Measurements from ENCODE around the gene DMD.
"Not testable (repeated sequence)": the region's sequence is repeated elsewhere in the genome, so short reads cannot be mapped to it uniquely, and the experiment has no call there.

Gene DMD

GRCh38 chrX:32269866-32270265, 941.5 kb downstream of the DMD start:
- H3K4me3 Mint-ChIP-seq, result no peak overlapping the region
- H3K27me3 Mint-ChIP-seq, result no peaks in the 10 kb centered on the region
- H3K36me3 Mint-ChIP-seq, result no peaks in the 10 kb centered on the region
- H3K9me3 Mint-ChIP-seq, result peaks cover 5% of the 10 kb centered on the region
- DNase-seq, result no peak
- no peak overlapping the region for H3K27ac Mint-ChIP-seq
- CTCF ChIA-PET, result no interaction called here
- no peaks in the 10 kb centered on the region for H3K4me1 Mint-ChIP-seq

DNA sequence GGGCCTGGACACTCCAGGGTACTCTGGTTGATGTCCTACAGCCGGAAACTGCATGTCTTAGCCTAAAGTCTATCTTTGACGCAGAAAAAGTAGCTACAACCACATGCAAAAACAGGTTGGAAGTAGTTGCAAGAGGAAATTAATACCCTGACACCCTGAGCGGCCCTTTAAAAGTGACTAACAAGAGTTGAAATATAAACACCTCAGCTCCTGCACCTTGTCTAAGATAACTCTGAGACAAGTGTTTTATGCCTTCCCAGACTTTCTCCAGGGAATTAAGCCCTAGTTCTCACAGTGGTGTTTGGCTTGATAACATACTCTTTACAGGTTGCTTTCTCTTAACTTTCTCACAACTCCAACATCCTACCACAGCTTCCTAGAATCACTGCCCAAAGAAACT, 943.1 kb downstream of the DMD start:
- H3K27ac Mint-ChIP-seq, result no peak overlapping the region
- CTCF ChIA-PET, result no interaction called here

GRCh38 chrX:32267796-32268195, 943.6 kb downstream of the DMD start:
- DNase-seq, result no peak
- Mint-ChIP-seq H3K36me3 (no peaks in the 10 kb centered on the region), H3K9me3 (peaks cover 14% of the 10 kb centered on the region), H3K27ac (no peak overlapping the region), H3K4me1 (no peaks in the 10 kb centered on the region), H3K27me3 (no peaks in the 10 kb centered on the region), H3K4me3 (no peak overlapping the region)
- CTCF ChIA-PET, result no interaction called here

More for the DNA sequence above, 943.1 kb downstream of the DMD start:
- Mint-ChIP-seq H3K4me3 (no peak overlapping the region), H3K27me3 (no peaks in the 10 kb centered on the region), H3K4me1 (no peaks in the 10 kb centered on the region), H3K9me3 (peaks cover 12% of the 10 kb centered on the region), H3K36me3 (no peaks in the 10 kb centered on the region)
- DNase-seq, result no peak

GRCh38 chrX:32246675-32247074, 964.7 kb downstream of the DMD start:
- H3K27ac Mint-ChIP-seq, H3K4me3 Mint-ChIP-seq, H3K9me3 Mint-ChIP-seq, H3K36me3 Mint-ChIP-seq, CTCF ChIA-PET, DNase-seq, H3K4me1 Mint-ChIP-seq, H3K27me3 Mint-ChIP-seq: not testable (repeated sequence)

DNA sequence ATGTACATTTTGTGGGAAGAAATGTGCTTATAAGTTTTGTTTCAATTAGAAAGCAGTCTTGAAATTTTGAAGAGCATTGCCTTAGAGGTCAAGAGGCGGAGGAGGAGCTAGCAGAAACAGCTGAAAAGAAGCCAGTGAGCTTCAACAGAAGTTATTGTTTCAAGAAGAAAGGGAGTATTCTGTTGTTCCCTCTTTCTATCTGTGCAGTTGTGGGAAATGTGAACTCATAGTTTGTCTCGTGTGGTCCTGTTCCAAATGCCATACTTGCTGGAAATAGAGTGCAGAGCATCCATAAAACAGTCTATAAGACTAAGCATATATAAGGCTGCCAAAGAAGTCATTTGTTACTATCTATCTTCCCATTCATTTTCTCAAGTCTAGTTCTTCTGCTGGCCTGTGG, 1015.7 kb downstream of the DMD start:
- Mint-ChIP-seq H3K27ac (no peak overlapping the region), H3K4me1 (no peaks in the 10 kb centered on the region)
- no peak for DNase-seq

DNA sequence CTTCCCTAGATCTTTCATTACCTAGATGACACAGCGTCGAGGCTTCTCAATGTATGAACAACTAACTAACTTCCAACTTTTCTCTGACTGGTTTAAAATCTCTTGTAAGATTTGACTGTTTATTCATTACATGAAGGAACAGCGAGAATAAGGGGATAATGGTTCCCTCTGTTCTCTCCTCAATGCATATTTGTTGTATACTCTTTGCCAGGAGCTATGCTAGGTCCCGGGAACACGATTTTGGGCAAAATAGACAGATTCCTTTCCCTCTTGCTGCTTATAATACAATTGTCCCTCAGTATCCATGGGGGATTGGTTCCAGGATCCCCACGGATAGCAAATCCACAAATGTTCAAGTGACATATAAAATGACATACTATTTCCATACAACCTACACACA, 1020.0 kb downstream of the DMD start:
- CTCF ChIA-PET, result no interaction called here
- no peak overlapping the region for H3K27ac Mint-ChIP-seq
- H3K9me3 Mint-ChIP-seq, result no peaks in the 10 kb centered on the region
- no peaks in the 10 kb centered on the region for H3K36me3 Mint-ChIP-seq
- H3K27me3 Mint-ChIP-seq, result no peaks in the 10 kb centered on the region
- no peak overlapping the region for H3K4me3 Mint-ChIP-seq
- H3K4me1 Mint-ChIP-seq, result no peaks in the 10 kb centered on the region
- no peak for DNase-seq

More for the DNA sequence above, 1015.7 kb downstream of the DMD start:
- H3K4me3 Mint-ChIP-seq, result no peak overlapping the region
- H3K9me3 Mint-ChIP-seq, result no peaks in the 10 kb centered on the region
- no peaks in the 10 kb centered on the region for H3K27me3 Mint-ChIP-seq
- H3K36me3 Mint-ChIP-seq, result no peaks in the 10 kb centered on the region
- CTCF ChIA-PET, result no interaction called here

DNA sequence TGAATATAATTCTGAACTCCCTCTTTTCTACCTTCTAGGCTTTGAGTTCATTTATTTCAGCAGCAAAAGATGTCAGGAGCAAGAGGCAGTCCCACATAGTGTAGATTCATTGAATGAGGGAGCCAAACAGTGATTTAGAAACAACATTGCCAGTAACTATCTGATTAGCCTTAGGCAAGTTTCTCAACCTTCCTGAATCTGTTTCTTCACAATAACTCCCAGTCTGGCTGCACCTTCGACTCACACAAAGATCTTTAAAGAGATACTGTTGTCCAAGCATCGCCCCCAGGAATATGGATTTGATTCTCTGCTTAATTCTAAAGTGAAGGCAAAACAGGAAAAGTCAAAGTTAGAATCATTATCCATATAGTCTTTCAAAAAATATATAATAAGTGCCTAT, 1026.2 kb downstream of the DMD start:
- Mint-ChIP-seq H3K9me3 (peaks cover 2% of the 10 kb centered on the region), H3K36me3 (no peaks in the 10 kb centered on the region), H3K4me3 (no peak overlapping the region), H3K4me1 (no peaks in the 10 kb centered on the region), H3K27me3 (no peaks in the 10 kb centered on the region), H3K27ac (no peak overlapping the region)
- CTCF ChIA-PET, result no interaction called here
- no peak for DNase-seq

- H3K9me3 Mint-ChIP-seq, result peaks cover 2% of the 10 kb centered on the region
- CTCF ChIA-PET, result no interaction called here
- no peaks in the 10 kb centered on the region for H3K36me3 Mint-ChIP-seq
- no peak overlapping the region for H3K27ac Mint-ChIP-seq
- no peak overlapping the region for H3K4me3 Mint-ChIP-seq
- no peaks in the 10 kb centered on the region for H3K27me3 Mint-ChIP-seq
- no peak for DNase-seq
- no peaks in the 10 kb centered on the region for H3K4me1 Mint-ChIP-seq
Observed at GRCh38 chrX:32183066-32183465, 1028.3 kb downstream of the DMD start.

- Mint-ChIP-seq H3K36me3 (no peaks in the 10 kb centered on the region), H3K4me1 (no peaks in the 10 kb centered on the region), H3K9me3 (peaks cover 5% of the 10 kb centered on the region), H3K27me3 (no peaks in the 10 kb centered on the region), H3K4me3 (no peak overlapping the region), H3K27ac (no peak overlapping the region)
- no peak for DNase-seq
- CTCF ChIA-PET, result no interaction called here
Observed at GRCh38 chrX:32176510-32176909, 1034.8 kb downstream of the DMD start.

DNA sequence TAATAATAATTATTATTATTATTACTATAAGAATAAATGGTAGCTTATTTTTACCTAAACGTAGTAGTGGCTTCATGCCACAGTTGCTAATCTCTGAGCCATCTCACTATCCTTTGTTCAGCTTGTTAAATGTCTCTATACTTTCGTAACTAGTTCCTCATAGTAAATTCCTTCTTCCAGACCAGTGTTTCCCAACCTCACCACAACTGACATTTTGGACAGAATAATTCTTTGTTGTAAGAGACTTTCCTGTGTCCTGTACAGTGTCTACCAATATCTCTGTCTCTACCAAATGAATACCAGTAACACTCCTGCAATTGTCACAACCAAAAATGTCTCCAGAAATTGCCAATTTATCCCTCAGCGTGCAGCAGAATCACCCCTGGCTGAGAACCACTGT, 1040.9 kb downstream of the DMD start:
- H3K27me3 Mint-ChIP-seq, result no peaks in the 10 kb centered on the region
- H3K4me1 Mint-ChIP-seq, result no peaks in the 10 kb centered on the region
- DNase-seq, result no peak
- CTCF ChIA-PET, result no interaction called here
- H3K9me3 Mint-ChIP-seq, result peaks cover 2% of the 10 kb centered on the region
- H3K27ac Mint-ChIP-seq, result no peak overlapping the region
- H3K36me3 Mint-ChIP-seq, result no peaks in the 10 kb centered on the region
- no peak overlapping the region for H3K4me3 Mint-ChIP-seq

DNA sequence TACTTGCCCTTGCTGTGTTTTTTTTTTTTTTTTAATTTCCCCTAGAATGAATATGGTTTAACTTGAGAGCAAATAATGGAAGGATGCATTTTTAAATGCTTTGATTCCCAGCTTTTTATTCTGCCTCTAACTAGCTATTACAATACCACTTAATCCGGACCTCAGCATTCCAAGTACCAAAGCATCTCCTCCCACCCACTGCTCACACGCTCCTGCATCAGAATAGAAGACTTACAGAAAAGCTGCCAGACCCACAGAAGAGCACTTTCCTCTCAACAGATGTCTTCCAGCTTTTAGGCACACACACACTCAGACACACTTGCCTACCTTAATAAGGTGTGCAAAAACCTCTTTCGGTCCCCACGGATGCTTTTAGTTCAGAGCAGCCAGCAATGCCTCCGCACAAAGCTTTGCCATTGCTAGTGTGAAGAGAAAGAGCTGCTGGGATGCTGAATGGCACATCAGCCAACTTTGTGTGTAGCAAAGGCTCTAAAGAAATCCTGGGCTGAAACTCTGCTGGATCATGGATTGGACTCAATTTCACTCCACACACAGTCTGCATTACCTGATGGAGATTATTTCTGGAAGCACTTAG, 1056.2 kb downstream of the DMD start:
- Mint-ChIP-seq H3K27me3 (no peaks in the 10 kb centered on the region), H3K4me1 (no peaks in the 10 kb centered on the region), H3K27ac (no peak overlapping the region), H3K4me3 (no peak overlapping the region), H3K9me3 (peaks cover 4% of the 10 kb centered on the region), H3K36me3 (no peaks in the 10 kb centered on the region)
- CTCF ChIA-PET, result no interaction called here
- DNase-seq, result no peak

DNA sequence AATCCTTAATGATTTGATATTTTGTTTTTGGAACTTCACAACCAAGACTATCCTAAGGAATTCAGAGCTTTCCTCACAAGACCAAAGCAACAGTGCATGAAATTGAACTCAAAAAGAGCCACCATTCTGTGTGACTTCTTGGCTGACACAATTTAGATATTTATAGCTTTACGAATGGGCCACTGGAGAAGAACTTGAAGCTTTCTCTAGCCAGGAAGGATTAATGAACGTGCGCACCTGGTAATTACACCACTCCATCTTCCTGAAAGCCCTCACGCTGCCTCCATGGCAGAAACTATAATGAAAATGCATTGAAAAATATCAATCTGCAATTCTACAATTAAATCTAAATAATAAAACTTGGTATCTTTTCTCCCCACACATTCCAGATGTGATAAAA, 1057.8 kb downstream of the DMD start:
- Mint-ChIP-seq H3K4me3 (no peak overlapping the region), H3K4me1 (no peaks in the 10 kb centered on the region), H3K9me3 (no peaks in the 10 kb centered on the region), H3K27me3 (no peaks in the 10 kb centered on the region), H3K36me3 (no peaks in the 10 kb centered on the region), H3K27ac (no peak overlapping the region)
- DNase-seq, result no peak
- CTCF ChIA-PET, result no interaction called here

DNA sequence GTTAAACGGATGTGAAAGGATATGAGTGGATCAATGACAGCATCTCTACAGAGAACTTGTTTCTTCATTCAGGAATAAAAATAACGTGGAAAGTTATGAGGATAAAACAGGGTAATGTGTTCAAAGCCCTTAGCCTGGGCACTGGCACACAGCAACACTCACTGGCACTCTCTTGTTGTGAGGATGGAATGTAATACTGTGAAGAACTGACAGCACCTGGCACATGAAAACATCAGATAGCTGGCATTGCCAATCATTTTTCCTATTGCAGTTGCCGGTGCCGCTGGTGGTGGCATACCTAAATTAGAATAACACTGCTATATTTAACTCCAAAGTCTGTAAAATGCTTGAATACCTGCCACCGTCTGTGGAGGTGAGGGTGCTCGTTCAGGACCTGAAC, 1061.2 kb downstream of the DMD start:
- Mint-ChIP-seq H3K27ac (no peak overlapping the region), H3K4me3 (no peak overlapping the region), H3K36me3 (no peaks in the 10 kb centered on the region), H3K4me1 (no peaks in the 10 kb centered on the region), H3K27me3 (no peaks in the 10 kb centered on the region), H3K9me3 (no peaks in the 10 kb centered on the region)
- CTCF ChIA-PET, result no interaction called here
- DNase-seq, result no peak

DNA sequence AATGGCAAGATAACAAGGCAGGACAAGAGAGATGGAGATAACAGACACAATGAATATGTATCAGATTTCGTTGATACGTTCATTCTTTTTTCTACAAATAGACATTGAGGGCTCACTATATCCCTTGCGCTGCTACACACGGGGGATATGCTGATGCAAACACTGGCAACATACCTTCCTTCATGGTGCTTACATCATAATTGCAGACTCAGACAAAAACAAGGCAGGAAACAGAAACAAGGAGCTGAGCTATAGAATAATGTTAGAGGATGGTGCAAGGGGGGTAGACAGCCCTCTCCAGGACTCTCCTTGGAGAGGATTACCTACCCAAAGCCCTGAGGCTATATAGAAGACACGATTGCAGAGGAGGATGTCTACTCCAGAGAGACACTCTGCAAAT, 1069.5 kb downstream of the DMD start:
- H3K27me3 Mint-ChIP-seq, result no peaks in the 10 kb centered on the region
- CTCF ChIA-PET, result no interaction called here
- no peak overlapping the region for H3K4me3 Mint-ChIP-seq
- no peak for DNase-seq
- H3K27ac Mint-ChIP-seq, result no peak overlapping the region
- H3K4me1 Mint-ChIP-seq, result no peaks in the 10 kb centered on the region
- H3K36me3 Mint-ChIP-seq, result no peaks in the 10 kb centered on the region
- no peaks in the 10 kb centered on the region for H3K9me3 Mint-ChIP-seq

DNA sequence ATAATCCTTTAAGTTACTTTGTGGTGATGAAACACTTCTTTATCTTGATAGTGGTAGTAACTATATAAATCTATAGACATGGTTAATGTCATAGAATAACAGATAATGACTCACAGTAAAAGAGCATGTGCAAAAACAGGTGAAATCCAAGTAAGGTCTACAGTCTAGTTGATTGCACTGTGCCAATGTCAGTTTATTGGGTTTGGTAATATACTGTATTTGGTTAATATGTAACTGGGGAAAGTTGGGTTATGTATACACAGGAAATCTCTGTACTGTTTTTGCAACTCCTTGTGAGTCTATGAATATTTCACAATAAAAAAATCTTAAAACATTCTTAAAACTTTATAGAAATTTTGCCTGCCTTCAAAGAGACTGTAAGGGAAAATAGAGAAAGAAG, 1071.9 kb downstream of the DMD start:
- no peaks in the 10 kb centered on the region for H3K27me3 Mint-ChIP-seq
- no peaks in the 10 kb centered on the region for H3K9me3 Mint-ChIP-seq
- H3K4me1 Mint-ChIP-seq, result no peaks in the 10 kb centered on the region
- CTCF ChIA-PET, result no interaction called here
- no peaks in the 10 kb centered on the region for H3K36me3 Mint-ChIP-seq
- H3K4me3 Mint-ChIP-seq, result no peak overlapping the region
- no peak overlapping the region for H3K27ac Mint-ChIP-seq
- no peak for DNase-seq

- Mint-ChIP-seq H3K27ac (no peak overlapping the region), H3K9me3 (peaks cover 4% of the 10 kb centered on the region), H3K36me3 (no peaks in the 10 kb centered on the region), H3K27me3 (no peaks in the 10 kb centered on the region), H3K4me1 (no peaks in the 10 kb centered on the region), H3K4me3 (no peak overlapping the region)
- DNase-seq, result no peak
- CTCF ChIA-PET, result no interaction called here
Observed at GRCh38 chrX:32137525-32137924, 1073.8 kb downstream of the DMD start.

Data from activated naive CD4-positive, alpha-beta T cell treated with anti-CD3 and anti-CD28 coated beads, Interleukin-2, amount 10 ng/mL, durations not matched to agents 7 days and 5 days (primary cell).